MM.1S (cell line): Measurements from ENCODE around the gene NSFL1C.

Source experiments
- EZH2 ChIP-seq: fragments of 300-600 bp; sonication (generic); optimal IDR thresholded peaks from 2 replicates; pipeline ENCODE3; 2017; ENCODE audit warnings: low read depth, mild to moderate bottlenecking, antibody characterized with exemption, low read length, mixed read lengths
- TF ChIP-seq, protein P1 (sequence below): fragments of 300-600 bp; sonication (generic); IDR thresholded peaks from 2 replicates; pipeline ENCODE4 v1.5.1; 2016; ENCODE audit warnings: antibody characterized with exemption, low read length, mixed read lengths

DNA sequence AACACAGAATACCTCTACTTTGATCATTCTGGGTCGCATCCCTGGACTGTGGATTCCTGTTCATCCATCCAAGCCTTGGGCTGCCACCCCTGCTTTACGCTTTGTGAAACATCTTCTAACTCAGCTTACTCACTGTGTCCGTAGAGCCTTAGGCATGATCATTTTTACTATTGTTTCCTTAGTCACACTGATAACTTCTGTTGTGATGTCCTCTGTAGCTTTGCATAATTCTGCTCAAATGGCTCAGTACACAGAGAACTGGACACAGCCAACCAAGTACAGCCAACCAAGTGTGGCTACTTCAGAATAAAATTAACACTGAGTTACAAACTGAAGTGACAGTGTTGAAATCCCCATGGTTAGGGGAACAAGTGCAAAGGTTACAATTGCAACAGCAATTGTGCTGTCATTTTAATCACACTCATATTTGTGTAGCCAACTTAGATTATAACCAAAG is 65.2 kb downstream of the NSFL1C start:
- TF ChIP-seq, protein P1, sequence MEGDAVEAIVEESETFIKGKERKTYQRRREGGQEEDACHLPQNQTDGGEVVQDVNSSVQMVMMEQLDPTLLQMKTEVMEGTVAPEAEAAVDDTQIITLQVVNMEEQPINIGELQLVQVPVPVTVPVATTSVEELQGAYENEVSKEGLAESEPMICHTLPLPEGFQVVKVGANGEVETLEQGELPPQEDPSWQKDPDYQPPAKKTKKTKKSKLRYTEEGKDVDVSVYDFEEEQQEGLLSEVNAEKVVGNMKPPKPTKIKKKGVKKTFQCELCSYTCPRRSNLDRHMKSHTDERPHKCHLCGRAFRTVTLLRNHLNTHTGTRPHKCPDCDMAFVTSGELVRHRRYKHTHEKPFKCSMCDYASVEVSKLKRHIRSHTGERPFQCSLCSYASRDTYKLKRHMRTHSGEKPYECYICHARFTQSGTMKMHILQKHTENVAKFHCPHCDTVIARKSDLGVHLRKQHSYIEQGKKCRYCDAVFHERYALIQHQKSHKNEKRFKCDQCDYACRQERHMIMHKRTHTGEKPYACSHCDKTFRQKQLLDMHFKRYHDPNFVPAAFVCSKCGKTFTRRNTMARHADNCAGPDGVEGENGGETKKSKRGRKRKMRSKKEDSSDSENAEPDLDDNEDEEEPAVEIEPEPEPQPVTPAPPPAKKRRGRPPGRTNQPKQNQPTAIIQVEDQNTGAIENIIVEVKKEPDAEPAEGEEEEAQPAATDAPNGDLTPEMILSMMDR = no peak
- no peak for TF ChIP-seq EZH2
